HG02642 (cell line): ENCODE data around the gene LDLRAD4.

Experiments used
- ATAC-seq: cut with Tn5 transposase; IDR thresholded peaks from one replicate; pipeline ENCODE4 v1.9.1; 2021; ENCODE audit warnings: mild to moderate bottlenecking; ENCODE audit not compliant: unreplicated experiment, poor library complexity

Gene LDLRAD4

DNA sequence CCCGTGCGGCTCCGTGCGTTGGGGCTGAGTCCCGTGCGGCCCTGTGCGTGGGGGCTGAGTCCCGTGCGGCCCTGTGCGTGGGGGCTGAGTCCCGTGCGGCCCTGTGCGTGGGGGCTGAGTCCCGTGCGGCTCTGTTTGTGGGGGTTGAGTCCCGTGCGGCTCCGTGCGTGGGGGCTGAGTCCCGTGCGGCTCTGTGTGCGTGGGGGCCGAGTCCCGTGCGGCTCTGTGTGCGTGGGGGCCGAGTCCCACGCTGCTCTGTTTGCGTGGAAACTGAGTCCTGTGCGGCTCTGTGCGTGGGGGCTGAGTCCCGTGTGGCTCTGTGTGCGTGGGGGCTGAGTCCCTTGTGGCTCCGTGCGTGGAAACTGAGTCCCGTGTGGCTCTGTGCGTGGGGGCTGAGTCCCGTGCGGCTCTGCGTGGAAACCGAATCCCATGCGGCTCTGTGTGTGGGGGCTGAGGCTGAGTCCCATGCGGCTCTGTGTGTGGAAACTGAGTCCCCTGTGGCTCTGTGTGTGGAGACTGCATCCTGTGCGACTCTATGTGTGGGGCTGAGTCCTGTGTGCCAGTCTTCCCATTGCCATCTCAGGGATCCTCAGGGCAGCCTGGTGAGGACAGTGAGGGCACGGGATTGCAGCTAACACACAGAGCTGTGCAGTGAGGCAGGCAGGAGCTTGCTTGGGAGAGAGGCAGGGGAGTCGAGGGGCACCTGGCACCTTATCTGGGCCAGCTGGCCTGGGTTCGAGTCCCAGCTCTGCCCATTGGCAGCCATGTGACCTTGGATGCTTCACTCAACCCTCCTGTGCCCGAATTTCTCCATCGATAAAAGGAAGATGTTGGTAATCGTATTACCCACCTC, 44.5 kb downstream of the LDLRAD4 start:
- no peak for ATAC-seq

- ATAC-seq, result no peak
These were observed 45.8 kb downstream of the LDLRAD4 start for GRCh38 chr18:13264091-13265007.

DNA sequence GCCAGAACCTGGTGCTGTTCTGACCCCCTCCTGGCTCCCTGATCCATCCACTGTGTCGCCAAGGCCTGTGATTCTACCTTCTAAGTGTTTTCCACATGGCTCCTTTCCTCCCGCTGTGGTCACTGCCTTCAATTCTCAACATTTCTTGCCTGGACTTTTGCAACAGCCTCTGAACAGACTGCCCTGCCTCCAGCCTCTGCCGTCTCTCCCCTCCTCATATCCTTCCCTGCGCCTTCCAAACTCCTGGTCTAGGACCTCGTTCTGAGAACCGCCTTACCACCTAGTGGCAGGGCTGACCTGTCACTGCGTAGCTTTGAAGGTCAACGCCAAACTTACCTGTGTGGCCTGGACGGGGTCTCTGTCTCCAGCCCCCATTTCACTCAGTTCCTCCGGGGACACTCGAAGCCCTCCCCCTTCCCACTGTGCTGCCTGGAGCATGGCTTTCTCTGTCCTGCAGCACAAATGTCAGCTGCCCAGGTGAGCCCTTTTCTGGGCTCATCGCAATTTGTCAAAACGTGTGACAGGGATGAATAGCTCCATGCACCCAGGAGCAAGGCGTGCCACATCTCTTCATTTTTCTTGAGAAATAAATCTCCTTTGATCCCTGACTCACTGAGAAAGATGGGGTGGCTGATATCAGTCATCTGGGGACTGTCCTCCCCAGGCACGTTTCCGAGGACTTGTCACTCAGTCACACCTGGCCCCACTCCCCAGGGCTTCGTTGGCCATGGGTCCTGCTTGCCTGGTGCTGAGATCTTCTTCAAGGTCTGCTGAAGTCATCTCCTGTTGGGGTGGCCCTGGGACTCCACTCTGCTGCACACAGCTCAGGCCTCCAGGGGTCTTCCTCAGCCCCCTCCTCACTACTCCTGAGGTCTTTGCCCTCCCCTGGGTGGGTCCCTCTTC, 46.7 kb downstream of the LDLRAD4 start:
- ATAC-seq, result no peak

DNA sequence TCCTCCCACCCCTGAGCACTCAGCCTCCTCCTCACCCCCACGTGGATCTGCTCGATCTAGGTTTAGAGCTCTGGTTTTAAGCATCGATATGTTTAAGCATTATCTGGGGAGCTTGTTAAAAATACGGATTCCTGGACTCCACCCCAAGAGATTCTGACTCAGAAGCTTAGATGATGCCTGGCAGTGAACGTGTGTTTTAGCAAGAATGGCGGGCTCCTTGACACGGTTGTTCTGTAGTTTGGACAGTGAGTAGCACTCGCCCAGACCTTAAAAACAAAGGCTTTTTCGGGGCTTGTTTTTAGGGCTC, 47.3 kb downstream of the LDLRAD4 start:
- no peak for ATAC-seq

DNA sequence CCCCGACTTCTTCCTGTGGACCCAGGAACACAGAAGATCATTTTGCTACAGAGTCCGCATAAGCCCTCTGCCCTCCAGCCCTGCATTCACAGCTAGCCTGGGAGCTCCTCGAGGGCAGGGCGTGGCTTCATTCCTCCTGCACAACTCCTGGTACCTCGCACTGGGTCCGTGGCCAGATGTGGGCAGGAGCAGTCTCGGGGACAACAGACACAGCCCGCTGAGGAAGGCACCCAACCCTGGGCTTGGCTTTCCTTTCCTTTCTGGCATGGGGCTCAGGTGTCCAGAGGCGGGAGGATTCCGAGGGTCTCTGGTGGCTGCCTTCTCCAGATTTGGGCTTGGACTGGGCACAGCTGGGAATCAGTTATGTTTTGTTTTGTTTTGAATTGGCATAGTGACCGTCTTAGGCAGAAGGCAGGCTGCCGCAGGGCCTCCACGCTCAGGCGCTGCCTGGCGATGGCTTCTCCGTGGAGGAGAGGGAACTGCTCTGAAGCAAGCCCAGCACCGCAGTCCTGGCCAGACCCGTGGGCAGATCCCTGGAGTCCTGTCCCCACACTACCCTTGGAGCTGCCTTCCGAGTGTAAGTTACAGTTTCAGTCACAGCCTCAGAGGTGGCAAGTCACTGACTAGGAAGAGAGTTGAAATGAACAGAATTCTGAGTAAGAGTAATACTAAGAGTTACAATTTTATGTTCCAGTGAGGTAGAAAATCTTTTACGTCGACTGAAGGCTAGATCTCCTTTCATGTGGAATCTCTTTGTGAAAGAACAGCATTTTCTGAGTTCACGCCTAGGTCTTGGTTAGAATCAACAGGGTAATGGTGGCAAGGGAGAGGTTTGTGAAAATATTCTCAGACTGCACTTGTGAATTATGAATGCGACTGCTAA, 47.9 kb downstream of the LDLRAD4 start:
- no peak for ATAC-seq

DNA sequence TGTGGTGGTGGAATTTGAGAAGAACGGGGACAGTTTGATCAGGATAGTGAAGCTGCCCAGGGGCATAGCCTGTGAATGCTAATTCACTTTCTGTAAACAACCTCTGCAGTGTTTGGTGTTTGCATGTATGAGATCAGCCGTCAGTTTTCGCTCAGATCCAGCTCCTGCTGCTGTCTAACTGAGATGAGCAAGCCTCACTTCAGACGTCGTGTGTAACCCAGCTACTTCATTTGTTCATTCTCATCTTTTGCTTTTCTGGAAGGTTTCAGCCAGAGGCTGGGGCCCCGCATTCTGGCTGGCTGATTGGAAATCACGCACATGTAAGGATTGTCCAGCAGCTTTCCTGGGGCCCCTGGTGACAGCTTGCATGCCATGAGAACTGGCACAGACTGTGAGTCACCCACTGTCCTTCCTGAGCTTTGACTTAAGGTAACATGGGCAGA, 48.9 kb downstream of the LDLRAD4 start:
- no peak for ATAC-seq

- ATAC-seq, result no peak
These were observed 49.8 kb downstream of the LDLRAD4 start for GRCh38 chr18:13268158-13269012.

DNA sequence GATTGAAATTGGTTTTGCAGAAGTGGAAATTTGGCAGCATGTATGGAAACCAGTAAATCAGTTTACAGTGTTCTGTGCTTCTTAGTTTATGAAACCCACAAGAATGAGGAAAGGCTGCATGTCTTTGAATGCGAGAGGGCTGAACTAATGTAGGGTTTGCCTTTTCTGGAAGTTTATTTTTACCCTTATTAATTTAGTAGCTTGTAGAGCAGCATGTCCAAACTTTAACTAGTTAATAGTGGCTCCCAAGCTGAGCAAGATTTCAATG, 50.4 kb downstream of the LDLRAD4 start:
- no peak for ATAC-seq

GRCh38 chr18:13269521-13270011, 51.0 kb downstream of the LDLRAD4 start:
- no peak for ATAC-seq

- no peak for ATAC-seq
These were observed 51.8 kb downstream of the LDLRAD4 start for GRCh38 chr18:13270279-13270855.

- ATAC-seq, result no peak
These were observed 52.8 kb downstream of the LDLRAD4 start for GRCh38 chr18:13271302-13271911.

GRCh38 chr18:13272416-13272815, 53.9 kb downstream of the LDLRAD4 start:
- no peak for ATAC-seq

DNA sequence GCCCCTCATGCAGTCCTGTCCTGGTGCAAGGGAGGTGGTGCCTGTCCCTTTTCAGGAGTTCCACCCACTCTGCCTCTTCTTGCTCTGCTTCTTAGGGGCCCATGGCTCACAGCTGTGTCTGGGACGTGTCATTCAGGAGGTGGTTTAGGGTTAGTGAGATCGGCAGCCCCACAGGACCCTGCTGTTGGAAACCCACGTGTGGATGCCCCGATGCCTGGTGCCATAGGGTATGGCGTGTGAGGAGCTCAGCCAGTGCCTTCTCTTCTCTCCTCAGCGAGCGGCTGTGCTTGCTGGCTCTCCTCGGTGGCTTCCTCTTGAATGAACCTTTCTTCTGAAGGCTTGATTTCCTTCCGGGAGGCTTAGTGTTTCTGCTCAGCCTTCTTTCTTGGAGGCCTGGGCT, 55.2 kb downstream of the LDLRAD4 start:
- ATAC-seq, result no peak

- no peak for ATAC-seq
These were observed 56.5 kb downstream of the LDLRAD4 start for GRCh38 chr18:13275075-13275474.

DNA sequence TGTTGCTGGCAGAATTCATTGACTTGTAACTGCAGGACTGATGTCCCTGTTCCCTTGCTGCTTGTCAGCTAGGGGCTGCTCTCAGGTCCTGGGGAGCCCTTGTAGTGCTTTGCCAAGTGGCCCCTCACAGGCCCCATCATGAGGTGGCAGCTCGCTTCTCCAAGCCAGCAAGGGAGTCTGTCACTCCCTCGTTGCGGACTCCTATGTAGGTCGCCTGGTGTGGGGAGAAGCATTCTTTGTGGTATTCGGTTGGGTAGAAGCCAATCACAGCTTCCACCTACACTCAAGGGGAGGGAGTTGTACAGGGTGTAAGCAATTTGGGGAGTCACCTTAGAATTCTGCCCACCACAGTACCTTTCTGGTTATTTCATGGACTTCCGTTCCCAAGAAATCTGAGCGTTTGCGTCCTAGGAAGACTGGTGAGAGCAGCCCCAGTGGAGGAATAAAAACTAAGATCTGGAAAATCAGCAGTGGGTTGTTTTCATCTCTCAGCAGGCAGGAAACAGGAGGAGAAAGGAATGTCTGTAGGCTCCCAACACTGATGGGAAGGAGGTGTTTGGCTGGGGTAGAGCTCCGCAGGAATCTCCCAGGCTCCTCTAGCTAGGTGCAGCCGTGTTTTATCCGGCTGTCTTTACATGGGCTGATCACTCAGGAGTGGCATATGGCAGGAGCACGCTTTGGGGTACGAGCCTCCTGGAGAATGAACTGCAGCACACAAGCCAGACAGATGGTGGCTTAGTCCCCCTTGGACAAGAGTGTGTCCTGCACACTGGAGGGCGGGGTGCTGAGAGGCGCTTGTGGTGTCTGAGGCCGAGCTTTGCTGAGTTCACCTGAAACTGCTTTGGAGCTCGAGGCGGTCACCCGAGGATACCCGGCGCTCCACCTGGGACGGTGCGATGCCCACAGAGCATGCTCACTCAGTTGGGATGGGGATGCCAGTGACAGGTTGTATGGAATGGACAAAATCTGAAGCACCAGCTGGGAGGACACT, 58.3 kb downstream of the LDLRAD4 start:
- ATAC-seq, result no peak

- ATAC-seq, result no peak
These were observed 59.6 kb downstream of the LDLRAD4 start for GRCh38 chr18:13278062-13278630.
